ENCODE data around the gene GALNT15.

The GALNT15 gene

DNA sequence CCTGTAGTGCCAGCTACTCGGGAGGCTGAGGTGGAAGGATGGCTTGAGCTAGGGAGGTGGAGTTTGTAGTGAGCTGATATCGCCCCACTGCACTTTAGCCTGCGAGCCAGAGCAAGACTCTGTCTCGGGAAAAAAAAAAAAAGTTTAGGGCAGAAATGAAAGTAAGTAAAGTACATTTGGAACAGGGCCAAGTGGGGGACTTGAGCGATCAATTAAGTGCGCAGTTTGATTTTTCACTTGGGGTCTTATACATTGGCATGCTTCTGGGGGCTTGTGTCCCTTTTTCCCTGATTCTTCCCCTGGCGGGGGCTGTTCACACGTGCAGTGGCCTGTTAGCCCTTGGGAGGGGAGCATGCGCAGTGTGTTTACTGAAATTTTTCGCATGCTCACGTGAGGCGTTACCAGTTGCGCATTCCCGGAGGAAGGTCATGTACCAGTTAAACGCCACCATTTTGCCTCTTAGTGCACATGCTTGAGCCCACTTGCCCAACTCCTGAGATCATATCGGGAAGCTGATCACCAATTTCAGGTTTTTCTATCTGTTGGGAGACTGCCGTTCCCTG is 42.0 kb downstream of the GALNT15 start:
- in situ Hi-C loops (cut with HindIII; ENCODE audit: low sequenced_read_pairs), result loop anchor here (25.0 kb wide), 1 partner anchor 379 kb away; no protein-coding TSS in a partner anchor

DNA sequence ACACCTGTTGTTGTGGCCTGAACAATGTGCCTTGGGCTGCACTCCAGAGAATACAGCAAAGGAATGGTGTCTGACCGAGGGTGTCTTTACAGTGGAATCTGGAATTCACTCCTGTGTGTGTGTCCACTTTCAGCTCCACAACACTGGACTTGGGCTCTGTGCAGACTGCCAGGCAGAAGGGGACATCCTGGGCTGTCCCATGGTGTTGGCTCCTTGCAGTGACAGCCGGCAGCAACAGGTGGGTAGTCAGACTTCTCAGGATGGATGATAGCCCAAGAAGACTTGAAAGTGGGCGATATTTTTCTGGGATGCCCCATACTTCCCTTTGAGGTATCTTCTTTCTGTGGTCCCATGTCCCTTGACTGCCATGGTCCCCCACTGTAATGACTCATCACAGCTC is 45.3 kb downstream of the GALNT15 start:
- in situ Hi-C loops (cut with HindIII; ENCODE audit: low sequenced_read_pairs), result loop anchor here (25.0 kb wide), 1 partner anchor 382 kb away; no protein-coding TSS in a partner anchor

- in situ Hi-C loops (cut with HindIII; ENCODE audit: low sequenced_read_pairs), result loop anchor here (25.0 kb wide), 1 partner anchor 385 kb away; no protein-coding TSS in a partner anchor
Measured at GRCh38 chr3:16221990-16222389, 47.5 kb downstream of the GALNT15 start.

DNA sequence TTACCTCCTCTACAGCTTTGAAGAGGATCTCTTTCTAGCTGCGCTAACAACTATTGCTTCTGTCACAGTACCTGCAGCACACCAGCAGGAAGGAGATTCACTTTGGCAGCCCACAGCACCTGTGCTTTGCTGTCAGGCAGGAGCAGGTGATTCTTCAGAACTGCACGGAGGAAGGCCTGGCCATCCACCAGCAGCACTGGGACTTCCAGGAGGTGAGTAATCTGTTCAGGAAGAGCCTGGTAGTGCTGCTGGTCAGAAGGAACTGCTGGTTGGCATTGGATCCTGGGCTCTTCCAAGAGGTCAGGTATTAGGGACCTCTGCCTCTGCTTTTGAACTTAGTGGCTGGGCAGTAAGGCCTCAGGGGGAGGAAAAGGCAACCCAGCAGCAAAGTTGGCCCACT is 48.1 kb downstream of the GALNT15 start:
- in situ Hi-C loops (cut with HindIII; ENCODE audit: low sequenced_read_pairs), result loop anchor here (25.0 kb wide), 1 partner anchor 385 kb away; no protein-coding TSS in a partner anchor

- in situ Hi-C loops (cut with HindIII; ENCODE audit: low sequenced_read_pairs), result loop anchor here (25.0 kb wide), 1 partner anchor 387 kb away; no protein-coding TSS in a partner anchor
Measured at GRCh38 chr3:16224325-16224724, 49.8 kb downstream of the GALNT15 start.

- in situ Hi-C loops (cut with HindIII; ENCODE audit: low sequenced_read_pairs), result no loop called here
Measured at GRCh38 chr3:16227566-16227965, 53.1 kb downstream of the GALNT15 start.

GRCh38 chr3:16229681-16230080 is 55.2 kb downstream of the GALNT15 start:
- in situ Hi-C loops (cut with HindIII; ENCODE audit: low sequenced_read_pairs), result loop anchor here (5.0 kb wide), 1 partner anchor 62 kb away; no protein-coding TSS in a partner anchor

GRCh38 chr3:16231983-16232382 is 57.5 kb downstream of the GALNT15 start:
- in situ Hi-C loops (cut with HindIII; ENCODE audit: low sequenced_read_pairs), result loop anchor here (5.0 kb wide), 1 partner anchor 65 kb away; no protein-coding TSS in a partner anchor

DNA sequence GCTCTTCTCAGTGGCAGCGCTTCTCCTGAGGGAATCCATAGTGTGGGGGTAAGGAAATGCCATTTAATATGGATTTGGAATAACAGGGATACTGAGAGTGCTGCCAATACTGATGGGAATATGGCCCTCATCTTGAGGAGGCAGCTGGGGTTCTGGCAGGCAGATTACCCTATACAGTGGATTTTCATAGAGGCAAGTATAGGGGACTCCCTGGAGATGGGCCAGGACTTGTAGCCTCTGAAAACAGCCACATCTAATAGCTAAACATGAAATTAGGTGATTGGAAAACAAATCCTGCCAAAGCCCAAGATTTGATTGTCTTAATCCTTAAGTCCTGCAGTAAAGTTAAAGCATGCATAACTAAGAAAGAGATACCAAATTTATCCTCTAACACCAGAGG is 59.3 kb downstream of the GALNT15 start:
- in situ Hi-C loops (cut with HindIII; ENCODE audit: low sequenced_read_pairs), result loop anchor here (5.0 kb wide), 1 partner anchor 67 kb away; no protein-coding TSS in a partner anchor

DNA sequence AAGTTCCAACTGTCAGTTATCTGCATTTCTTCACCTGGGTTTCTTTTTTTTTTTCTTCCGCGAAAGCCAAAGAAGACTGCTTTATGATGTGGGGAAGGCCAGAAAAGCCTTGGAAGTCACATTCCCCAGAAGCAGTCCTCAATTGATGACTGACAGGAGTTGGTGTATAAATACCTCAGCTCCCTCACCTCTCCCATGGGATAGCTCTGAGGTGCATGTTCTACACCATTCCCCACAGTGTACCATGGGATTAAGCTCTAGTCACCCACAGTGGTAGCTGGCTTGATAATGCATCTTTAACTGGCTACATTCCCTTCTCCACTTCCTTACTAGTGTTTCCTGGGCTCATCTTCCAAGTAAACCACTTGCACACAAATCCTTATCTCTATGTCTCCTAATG is 59.8 kb downstream of the GALNT15 start:
- in situ Hi-C loops (cut with HindIII; ENCODE audit: low sequenced_read_pairs), result loop anchor here (5.0 kb wide), 1 partner anchor 67 kb away; no protein-coding TSS in a partner anchor

- in situ Hi-C loops (cut with HindIII; ENCODE audit: low sequenced_read_pairs), result no loop called here
Measured at GRCh38 chr3:16236030-16236639, 61.7 kb downstream of the GALNT15 start.

DNA sequence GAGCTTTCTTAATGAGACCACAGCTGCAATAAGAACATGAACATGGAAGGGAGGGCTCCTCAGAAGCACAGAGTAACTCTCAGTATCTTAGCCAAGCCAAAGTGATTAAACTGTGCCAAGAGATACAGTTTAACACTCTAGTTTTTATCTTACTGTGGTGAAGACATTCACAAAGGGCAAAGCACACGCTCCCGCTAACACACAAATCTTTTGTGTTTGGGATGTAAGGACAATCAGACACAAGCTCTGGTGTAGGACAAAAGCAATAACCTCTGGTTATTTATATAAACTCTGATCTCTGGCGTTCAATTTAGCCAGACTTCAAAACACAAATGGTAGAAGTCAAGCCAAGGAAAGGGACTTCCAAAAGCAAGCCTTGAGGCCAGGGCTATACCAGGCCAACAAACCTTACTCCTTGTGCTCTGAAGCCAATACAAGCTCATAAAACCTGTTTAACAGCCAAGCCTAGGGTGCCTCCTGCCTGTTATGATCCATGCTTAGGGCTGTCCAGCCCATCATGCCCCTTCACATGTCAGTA is 62.4 kb downstream of the GALNT15 start:
- in situ Hi-C loops (cut with HindIII; ENCODE audit: low sequenced_read_pairs), result no loop called here

DNA sequence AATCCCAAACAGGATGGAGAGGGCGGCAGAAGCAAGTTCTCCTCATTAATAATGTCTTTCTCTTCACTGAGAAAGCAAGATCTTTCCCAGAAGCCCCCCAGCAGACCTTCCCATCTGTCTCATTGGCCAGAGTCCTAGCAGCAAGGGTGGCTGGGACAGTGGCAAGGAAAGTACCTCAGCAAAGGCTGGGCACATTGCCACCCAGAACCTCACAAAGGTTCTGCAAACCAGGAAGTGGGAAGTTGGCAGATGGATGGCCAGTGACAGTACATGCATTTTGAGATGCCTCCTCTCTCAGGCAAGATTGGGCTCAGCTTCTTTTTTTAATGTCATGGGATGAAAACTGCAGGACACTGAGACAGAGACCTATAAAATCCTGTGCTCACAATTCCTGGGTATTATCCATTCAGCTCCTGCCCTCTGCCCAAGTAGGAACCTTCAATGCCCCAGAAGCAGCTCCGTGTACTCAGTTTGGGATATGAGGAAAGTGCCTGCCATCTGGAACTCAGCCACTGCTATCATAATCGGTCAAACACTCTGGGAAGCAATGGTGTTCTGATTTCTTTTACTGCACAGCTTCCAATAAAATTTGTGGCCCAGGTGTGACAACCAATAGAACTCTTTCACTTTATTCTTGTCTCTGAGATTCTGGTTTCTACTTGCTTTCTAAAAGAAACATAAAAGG is 64.7 kb downstream of the GALNT15 start:
- in situ Hi-C loops (cut with HindIII; ENCODE audit: low sequenced_read_pairs), result no loop called here

GRCh38 chr3:16239780-16240179 is 65.3 kb downstream of the GALNT15 start:
- in situ Hi-C loops (cut with HindIII; ENCODE audit: low sequenced_read_pairs), result no loop called here

GRCh38 chr3:16240229-16241023 is 65.9 kb downstream of the GALNT15 start:
- in situ Hi-C loops (cut with HindIII; ENCODE audit: low sequenced_read_pairs), result no loop called here

DNA sequence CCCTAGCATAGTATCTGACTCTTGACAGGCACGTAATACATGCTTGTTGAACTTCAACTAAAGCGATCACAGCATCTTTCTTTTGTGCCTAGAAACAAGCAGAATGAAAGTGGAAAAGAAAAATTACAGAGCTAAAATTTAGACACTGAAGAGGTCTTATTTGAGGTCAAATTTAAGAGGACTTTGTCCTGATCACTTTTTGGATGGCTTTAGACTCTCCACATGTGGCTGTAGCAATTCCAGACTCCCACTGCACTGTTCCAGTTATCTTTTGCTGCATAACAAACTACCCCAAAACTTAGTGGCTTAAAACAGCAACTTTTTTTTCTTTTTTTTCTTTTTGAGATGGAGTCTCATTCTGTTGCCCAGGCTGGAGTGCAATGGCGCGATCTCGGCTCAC is 66.7 kb downstream of the GALNT15 start:
- in situ Hi-C loops (cut with HindIII; ENCODE audit: low sequenced_read_pairs), result no loop called here

- in situ Hi-C loops (cut with HindIII; ENCODE audit: low sequenced_read_pairs), result no loop called here
Measured at GRCh38 chr3:16242177-16242576, 67.7 kb downstream of the GALNT15 start.

- in situ Hi-C loops (cut with HindIII; ENCODE audit: low sequenced_read_pairs), result no loop called here
Measured at GRCh38 chr3:16243706-16244490, 69.4 kb downstream of the GALNT15 start.

- in situ Hi-C loops (cut with HindIII; ENCODE audit: low sequenced_read_pairs), result no loop called here
Measured at GRCh38 chr3:16245609-16246008, 71.1 kb downstream of the GALNT15 start.
